ENCODE measurements around the gene PTPRG. TPM values are rescaled to one million over a fixed set of nuclear protein-coding genes. Genes with fewer than 3 reads are reported as not detected.

Gene PTPRG
- total RNA-seq, 1 experiment from 2014 or later, result 32.1 TPM

DNA sequence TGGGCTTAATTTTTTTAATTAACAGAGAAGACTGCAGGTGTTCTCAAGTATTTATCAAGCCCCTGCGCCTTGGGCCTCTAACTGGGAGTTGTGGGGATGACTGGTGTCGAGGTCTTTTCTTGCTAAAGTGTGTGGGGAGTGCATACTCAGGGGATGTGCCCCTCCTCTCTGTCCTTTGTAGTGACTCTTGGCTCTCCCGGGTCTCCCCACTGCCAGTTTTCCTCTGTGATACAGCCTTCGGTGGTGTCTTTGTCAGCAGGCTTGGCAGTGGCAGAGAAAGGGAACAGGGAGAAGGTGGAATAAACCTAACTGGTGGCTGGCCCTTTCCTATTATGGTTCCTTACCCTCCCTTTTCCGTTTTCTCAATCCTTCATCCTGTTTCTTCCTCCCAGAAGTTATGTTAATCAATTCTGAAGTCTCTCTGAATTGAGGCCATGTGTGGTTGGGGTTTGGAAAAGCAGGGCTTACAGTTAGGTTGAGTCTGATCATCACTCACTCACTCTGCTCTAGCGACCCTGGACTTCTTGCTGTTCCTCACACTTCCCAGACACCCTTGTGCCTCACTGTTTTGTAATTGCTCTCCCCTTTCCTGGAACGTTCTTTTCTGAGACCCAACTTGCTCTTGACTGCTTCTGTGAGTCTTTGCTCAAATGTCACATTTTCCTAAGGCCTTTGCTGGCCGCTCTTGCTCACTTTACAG, 158.1 kb downstream of the PTPRG start:
- POLR2A ChIA-PET, result no interaction called here
- BruUV-seq (replicated peaks), result no TSS peak

More for the DNA sequence above, 158.1 kb downstream of the PTPRG start:
- no peaks in the 10 kb centered on the region for H3K4me1 ChIP-seq (ENCODE audit: control insufficient read depth in 1 of 2, insufficient read depth in 2 of 2, low read length in 2 of 2)
- no peaks in the 10 kb centered on the region for H3K9me3 ChIP-seq (ENCODE audit: control insufficient read depth in 1 of 2, insufficient read depth in 1 of 2, low read depth in 1 of 2, low read length in 2 of 2)
- DNase-seq (ENCODE audit: low read depth, low spot score) (no peak), ATAC-seq (no peak)
- no peaks in the 10 kb centered on the region for H4K20me1 ChIP-seq (ENCODE audit: insufficient read depth)
- no peak overlapping the region for H2AFZ ChIP-seq (ENCODE audit: low read depth, low read length, poor library complexity, severe bottlenecking)
- ChIA-PET CTCF (no interaction called here), RAD21 (ENCODE audit: low non-redundant PET in 1 of 2, low total read pairs in 2 of 2, uncharacterized antibody in 2 of 2, unreplicated experiment in 2 of 2) (no interaction called here)
- no peak overlapping the region for H3K4me3 ChIP-seq (replicated peaks in 1 of 2; ENCODE audit: low read depth in 1 of 2, low read length in 2 of 2)
- no peaks in the 10 kb centered on the region for H3K27me3 ChIP-seq (ENCODE audit: insufficient read depth, low read length)
- H3K27ac ChIP-seq (ENCODE audit: low read depth, low read length), result no peak overlapping the region
- no peaks in the 10 kb centered on the region for H3K9me2 ChIP-seq (ENCODE audit: insufficient read depth)
- H3K79me2 ChIP-seq (ENCODE audit: insufficient read depth, low read length), result no peaks in the 10 kb centered on the region; the same call in none of the 2 replicates
- intact Hi-C loops (cut with micrococcal nuclease), result no loop called here
- TF ChIP-seq CBX3 (IDR thresholded peaks at IDR 0.05; ENCODE audit: low read depth) (no peak), RAD21 (IDR thresholded peaks at IDR 0.05; ENCODE audit: low read depth) (no peak), ELF1 (IDR thresholded peaks at IDR 0.05; ENCODE audit: borderline replicate concordance, low read depth) (no peak), POLR2A (IDR thresholded peaks at IDR 0.05; ENCODE audit: borderline replicate concordance, extremely low read depth, insufficient read depth, insufficient read length) (no peak), ZNF274 (IDR thresholded peaks at IDR 0.05; ENCODE audit: low read depth, low read length) (no peak), EGR1 (IDR thresholded peaks at IDR 0.05; ENCODE audit: low read depth) (no peak), ZFX (IDR thresholded peaks at IDR 0.05) (no peak), YY1 (IDR thresholded peaks at IDR 0.05; ENCODE audit: extremely low read depth, insufficient replicate concordance, low read depth, low read length) (no peak), EZH2 (IDR thresholded peaks at IDR 0.05) (no peak), TCF7L2 (IDR thresholded peaks at IDR 0.05; ENCODE audit: borderline replicate concordance, extremely low read depth, insufficient read depth, insufficient read length) (no peak), SIN3A (IDR thresholded peaks at IDR 0.05; ENCODE audit: low read depth) (no peak)
- TF ChIP-seq, protein P1, sequence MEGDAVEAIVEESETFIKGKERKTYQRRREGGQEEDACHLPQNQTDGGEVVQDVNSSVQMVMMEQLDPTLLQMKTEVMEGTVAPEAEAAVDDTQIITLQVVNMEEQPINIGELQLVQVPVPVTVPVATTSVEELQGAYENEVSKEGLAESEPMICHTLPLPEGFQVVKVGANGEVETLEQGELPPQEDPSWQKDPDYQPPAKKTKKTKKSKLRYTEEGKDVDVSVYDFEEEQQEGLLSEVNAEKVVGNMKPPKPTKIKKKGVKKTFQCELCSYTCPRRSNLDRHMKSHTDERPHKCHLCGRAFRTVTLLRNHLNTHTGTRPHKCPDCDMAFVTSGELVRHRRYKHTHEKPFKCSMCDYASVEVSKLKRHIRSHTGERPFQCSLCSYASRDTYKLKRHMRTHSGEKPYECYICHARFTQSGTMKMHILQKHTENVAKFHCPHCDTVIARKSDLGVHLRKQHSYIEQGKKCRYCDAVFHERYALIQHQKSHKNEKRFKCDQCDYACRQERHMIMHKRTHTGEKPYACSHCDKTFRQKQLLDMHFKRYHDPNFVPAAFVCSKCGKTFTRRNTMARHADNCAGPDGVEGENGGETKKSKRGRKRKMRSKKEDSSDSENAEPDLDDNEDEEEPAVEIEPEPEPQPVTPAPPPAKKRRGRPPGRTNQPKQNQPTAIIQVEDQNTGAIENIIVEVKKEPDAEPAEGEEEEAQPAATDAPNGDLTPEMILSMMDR (IDR thresholded peaks at IDR 0.05 in 2 of 3, conservative IDR thresholded peaks at IDR 0.05 in 1 of 3; ENCODE audit: borderline replicate concordance in 1 of 3, insufficient read depth in 1 of 3, low read depth in 2 of 3, low read length in 2 of 3), result no peak
- TF ChIP-seq, protein P2, sequence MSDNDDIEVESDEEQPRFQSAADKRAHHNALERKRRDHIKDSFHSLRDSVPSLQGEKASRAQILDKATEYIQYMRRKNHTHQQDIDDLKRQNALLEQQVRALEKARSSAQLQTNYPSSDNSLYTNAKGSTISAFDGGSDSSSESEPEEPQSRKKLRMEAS (IDR thresholded peaks at IDR 0.05), result no peak
- TF ChIP-seq, protein P3, sequence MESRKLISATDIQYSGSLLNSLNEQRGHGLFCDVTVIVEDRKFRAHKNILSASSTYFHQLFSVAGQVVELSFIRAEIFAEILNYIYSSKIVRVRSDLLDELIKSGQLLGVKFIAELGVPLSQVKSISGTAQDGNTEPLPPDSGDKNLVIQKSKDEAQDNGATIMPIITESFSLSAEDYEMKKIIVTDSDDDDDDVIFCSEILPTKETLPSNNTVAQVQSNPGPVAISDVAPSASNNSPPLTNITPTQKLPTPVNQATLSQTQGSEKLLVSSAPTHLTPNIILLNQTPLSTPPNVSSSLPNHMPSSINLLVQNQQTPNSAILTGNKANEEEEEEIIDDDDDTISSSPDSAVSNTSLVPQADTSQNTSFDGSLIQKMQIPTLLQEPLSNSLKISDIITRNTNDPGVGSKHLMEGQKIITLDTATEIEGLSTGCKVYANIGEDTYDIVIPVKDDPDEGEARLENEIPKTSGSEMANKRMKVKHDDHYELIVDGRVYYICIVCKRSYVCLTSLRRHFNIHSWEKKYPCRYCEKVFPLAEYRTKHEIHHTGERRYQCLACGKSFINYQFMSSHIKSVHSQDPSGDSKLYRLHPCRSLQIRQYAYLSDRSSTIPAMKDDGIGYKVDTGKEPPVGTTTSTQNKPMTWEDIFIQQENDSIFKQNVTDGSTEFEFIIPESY (IDR thresholded peaks at IDR 0.05; ENCODE audit: extremely low read depth, insufficient replicate concordance, low read length), result no peak
- TF ChIP-seq, protein P4, sequence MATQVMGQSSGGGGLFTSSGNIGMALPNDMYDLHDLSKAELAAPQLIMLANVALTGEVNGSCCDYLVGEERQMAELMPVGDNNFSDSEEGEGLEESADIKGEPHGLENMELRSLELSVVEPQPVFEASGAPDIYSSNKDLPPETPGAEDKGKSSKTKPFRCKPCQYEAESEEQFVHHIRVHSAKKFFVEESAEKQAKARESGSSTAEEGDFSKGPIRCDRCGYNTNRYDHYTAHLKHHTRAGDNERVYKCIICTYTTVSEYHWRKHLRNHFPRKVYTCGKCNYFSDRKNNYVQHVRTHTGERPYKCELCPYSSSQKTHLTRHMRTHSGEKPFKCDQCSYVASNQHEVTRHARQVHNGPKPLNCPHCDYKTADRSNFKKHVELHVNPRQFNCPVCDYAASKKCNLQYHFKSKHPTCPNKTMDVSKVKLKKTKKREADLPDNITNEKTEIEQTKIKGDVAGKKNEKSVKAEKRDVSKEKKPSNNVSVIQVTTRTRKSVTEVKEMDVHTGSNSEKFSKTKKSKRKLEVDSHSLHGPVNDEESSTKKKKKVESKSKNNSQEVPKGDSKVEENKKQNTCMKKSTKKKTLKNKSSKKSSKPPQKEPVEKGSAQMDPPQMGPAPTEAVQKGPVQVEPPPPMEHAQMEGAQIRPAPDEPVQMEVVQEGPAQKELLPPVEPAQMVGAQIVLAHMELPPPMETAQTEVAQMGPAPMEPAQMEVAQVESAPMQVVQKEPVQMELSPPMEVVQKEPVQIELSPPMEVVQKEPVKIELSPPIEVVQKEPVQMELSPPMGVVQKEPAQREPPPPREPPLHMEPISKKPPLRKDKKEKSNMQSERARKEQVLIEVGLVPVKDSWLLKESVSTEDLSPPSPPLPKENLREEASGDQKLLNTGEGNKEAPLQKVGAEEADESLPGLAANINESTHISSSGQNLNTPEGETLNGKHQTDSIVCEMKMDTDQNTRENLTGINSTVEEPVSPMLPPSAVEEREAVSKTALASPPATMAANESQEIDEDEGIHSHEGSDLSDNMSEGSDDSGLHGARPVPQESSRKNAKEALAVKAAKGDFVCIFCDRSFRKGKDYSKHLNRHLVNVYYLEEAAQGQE (IDR thresholded peaks at IDR 0.05; ENCODE audit: low read depth), result no peak
- TF ChIP-seq, protein P5, sequence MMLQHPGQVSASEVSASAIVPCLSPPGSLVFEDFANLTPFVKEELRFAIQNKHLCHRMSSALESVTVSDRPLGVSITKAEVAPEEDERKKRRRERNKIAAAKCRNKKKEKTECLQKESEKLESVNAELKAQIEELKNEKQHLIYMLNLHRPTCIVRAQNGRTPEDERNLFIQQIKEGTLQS (IDR thresholded peaks at IDR 0.05), result no peak
- no peaks in the 10 kb centered on the region for H3K36me3 ChIP-seq (ENCODE audit: control insufficient read depth in 1 of 2, insufficient read depth in 2 of 2, low read length in 2 of 2)
- H3K4me2 ChIP-seq (ENCODE audit: low read length), result no peak overlapping the region
- no peak overlapping the region for H3K9ac ChIP-seq (ENCODE audit: low read length)
